ENCODE results near the gene OGDHL. TPM values are rescaled to one million over a fixed set of nuclear protein-coding genes. Genes with fewer than 3 reads are reported as not detected.

OGDHL gene
- total and polyA plus RNA-seq, 2 donors (not counting 3 experiments of a cell fraction or from before 2014, with no cell fraction given): 0.43 to 1.0 TPM

DNA sequence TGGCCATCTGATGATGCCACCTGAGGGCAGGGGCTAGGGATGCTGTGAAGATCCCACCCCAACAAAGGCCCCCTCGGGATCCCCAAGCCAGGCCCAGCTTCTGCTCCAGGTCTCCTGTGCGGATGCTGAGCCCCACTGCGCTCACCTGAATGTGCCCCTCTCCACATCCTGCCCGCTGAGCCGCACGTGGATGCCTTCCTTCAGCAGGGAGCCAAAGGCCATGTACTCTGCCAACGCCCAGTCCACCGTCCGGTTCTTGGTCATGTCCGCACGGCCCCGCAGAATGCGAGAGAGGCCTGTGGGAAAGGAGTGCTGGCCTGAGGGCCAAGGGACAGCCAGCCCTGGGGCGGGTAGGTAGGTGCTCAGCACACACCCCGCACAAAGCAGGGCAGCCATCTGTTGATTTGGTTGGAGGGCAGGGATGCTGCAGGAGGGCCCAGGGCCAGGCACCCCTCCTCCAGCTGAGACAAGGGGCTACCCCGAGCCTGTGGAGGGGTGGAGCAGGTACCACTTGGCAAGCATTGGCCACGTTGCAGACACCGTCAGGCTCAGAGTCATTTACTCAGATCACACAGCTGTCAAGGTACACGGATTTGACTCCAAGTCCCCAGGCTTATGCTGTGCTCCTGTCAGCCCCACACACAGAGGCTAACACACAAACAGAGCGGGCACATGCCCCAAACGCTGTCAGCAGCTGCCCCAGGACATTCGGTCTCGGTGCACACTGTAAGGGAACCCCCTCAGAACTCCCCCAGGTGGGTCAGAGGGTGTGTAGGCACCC is 19.2 kb downstream of the OGDHL start:
- Histone ChIP-seq H3K4me1 (ENCODE audit: control insufficient read depth, extremely low read depth, insufficient read depth, low read length) (no peaks in the 10 kb centered on the region), H3K9ac (replicated peaks; ENCODE audit: extremely low read depth, insufficient read depth, low read length) (no peak overlapping the region), H2AFZ (ENCODE audit: low read depth, low read length) (no peak overlapping the region), H3K9me1 (replicated peaks; ENCODE audit: control insufficient read depth, extremely low read depth, insufficient read depth, low read length) (no peaks in the 10 kb centered on the region), H3K4me3 (replicated peaks in 1 of 3; ENCODE audit: insufficient read depth in 1 of 3, low read depth in 1 of 3, low read length in 3 of 3) (no peak overlapping the region), H3K4me2 (ENCODE audit: insufficient read depth, low read length) (no peak overlapping the region), H3K27ac (ENCODE audit: insufficient read depth, low read depth, low read length) (no peak overlapping the region), H3K36me3 (ENCODE audit: control insufficient read depth in 2 of 2, extremely low read depth in 1 of 2, insufficient read depth in 2 of 2, low read length in 2 of 2) (no peaks in the 10 kb centered on the region), H4K20me1 (replicated peaks; ENCODE audit: control insufficient read depth, extremely low read depth, insufficient read depth, low read length) (no peaks in the 10 kb centered on the region), H3K9me3 (replicated peaks; ENCODE audit: control insufficient read depth, insufficient read depth, low read length) (no peaks in the 10 kb centered on the region), H3K79me2 (ENCODE audit: control insufficient read depth, insufficient read depth, low read length) (no peaks in the 10 kb centered on the region), H3K27me3 (ENCODE audit: control insufficient read depth in 2 of 2, insufficient read depth in 2 of 2, low read length in 2 of 2) (no peaks in the 10 kb centered on the region)
- dilution Hi-C loops (cut with MboI; ENCODE audit: extremely low pct_ligation_motif_present, low sequenced_read_pairs) (no loop called here), intact Hi-C loops (cut with micrococcal nuclease) (no loop called here)
- ChIA-PET POLR2A (no interaction called here), CTCF (no interaction called here)
- no peak for TF ChIP-seq POLR2A (IDR thresholded peaks at IDR 0.05; ENCODE audit: low read depth, low read length)
- no peak for DNase-seq (ENCODE audit: low read depth, low spot score)
- no TSS peak for BruUV-seq (replicated peaks)
- no peak for FAIRE-seq

DNA sequence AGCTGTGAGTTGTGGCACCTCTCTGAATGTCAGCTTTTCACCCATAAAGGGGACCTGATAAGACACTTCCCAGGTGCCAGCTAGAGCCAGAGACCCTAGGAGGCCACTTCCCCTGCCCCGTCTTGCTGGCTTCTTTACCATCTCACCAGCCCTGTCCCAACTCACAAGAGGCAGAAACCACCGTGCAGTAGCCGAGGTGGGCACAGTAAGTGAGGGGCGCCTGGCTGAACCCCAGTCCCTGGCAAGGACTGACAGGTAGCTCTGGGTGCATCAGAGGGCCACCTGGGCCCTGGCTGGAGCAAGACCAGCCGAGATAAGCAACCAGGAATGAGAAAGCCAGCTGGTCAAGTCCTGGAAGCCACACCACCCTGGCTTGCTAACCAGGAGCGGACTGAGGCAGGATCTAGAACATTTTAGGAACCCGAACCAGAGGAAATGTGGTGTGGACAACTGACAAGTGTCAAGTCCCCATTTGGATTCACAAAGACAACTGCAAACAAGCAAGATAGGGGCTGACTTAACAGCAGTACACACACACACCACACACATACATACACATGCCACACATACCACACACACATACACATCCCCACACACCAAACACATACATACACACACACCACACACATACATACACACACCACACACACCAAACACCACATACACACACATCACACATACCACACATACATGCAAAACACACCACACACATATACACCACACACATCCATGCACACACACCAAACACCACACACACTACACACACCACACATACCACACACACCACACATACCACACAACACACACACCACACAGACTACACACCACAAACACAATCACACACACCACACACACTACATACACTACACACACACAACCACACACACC is 20.8 kb downstream of the OGDHL start:
- no peak for DNase-seq (ENCODE audit: low read depth, low spot score)
- Histone ChIP-seq H3K27me3 (ENCODE audit: control insufficient read depth in 2 of 2, insufficient read depth in 2 of 2, low read length in 2 of 2) (no peaks in the 10 kb centered on the region), H3K4me2 (ENCODE audit: insufficient read depth, low read length) (no peak overlapping the region), H3K9me3 (replicated peaks; ENCODE audit: control insufficient read depth, insufficient read depth, low read length) (no peaks in the 10 kb centered on the region), H2AFZ (ENCODE audit: low read depth, low read length) (no peak overlapping the region), H3K27ac (ENCODE audit: insufficient read depth, low read depth, low read length) (no peak overlapping the region), H3K36me3 (ENCODE audit: control insufficient read depth in 2 of 2, extremely low read depth in 1 of 2, insufficient read depth in 2 of 2, low read length in 2 of 2) (no peaks in the 10 kb centered on the region), H3K4me1 (ENCODE audit: control insufficient read depth, extremely low read depth, insufficient read depth, low read length) (no peaks in the 10 kb centered on the region), H3K9me1 (replicated peaks; ENCODE audit: control insufficient read depth, extremely low read depth, insufficient read depth, low read length) (no peaks in the 10 kb centered on the region), H3K4me3 (replicated peaks in 1 of 3; ENCODE audit: insufficient read depth in 1 of 3, low read depth in 1 of 3, low read length in 3 of 3) (no peak overlapping the region), H4K20me1 (replicated peaks; ENCODE audit: control insufficient read depth, extremely low read depth, insufficient read depth, low read length) (no peaks in the 10 kb centered on the region), H3K9ac (replicated peaks; ENCODE audit: extremely low read depth, insufficient read depth, low read length) (no peak overlapping the region), H3K79me2 (ENCODE audit: control insufficient read depth, insufficient read depth, low read length) (no peaks in the 10 kb centered on the region)
- no TSS peak for BruUV-seq (replicated peaks)
- no peak for TF ChIP-seq POLR2AphosphoS5 (IDR thresholded peaks at IDR 0.05; ENCODE audit: insufficient read depth, low read depth, low read length)
- no peak for TF ChIP-seq MYC (IDR thresholded peaks at IDR 0.05; ENCODE audit: low read depth, low read length)
- TF ChIP-seq, protein P1, sequence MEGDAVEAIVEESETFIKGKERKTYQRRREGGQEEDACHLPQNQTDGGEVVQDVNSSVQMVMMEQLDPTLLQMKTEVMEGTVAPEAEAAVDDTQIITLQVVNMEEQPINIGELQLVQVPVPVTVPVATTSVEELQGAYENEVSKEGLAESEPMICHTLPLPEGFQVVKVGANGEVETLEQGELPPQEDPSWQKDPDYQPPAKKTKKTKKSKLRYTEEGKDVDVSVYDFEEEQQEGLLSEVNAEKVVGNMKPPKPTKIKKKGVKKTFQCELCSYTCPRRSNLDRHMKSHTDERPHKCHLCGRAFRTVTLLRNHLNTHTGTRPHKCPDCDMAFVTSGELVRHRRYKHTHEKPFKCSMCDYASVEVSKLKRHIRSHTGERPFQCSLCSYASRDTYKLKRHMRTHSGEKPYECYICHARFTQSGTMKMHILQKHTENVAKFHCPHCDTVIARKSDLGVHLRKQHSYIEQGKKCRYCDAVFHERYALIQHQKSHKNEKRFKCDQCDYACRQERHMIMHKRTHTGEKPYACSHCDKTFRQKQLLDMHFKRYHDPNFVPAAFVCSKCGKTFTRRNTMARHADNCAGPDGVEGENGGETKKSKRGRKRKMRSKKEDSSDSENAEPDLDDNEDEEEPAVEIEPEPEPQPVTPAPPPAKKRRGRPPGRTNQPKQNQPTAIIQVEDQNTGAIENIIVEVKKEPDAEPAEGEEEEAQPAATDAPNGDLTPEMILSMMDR (IDR thresholded peaks at IDR 0.05; ENCODE audit: extremely low read depth in 1 of 2, insufficient read depth in 1 of 2, low read depth in 1 of 2, low read length in 2 of 2): no peak
- no peak for TF ChIP-seq GATA2 (IDR thresholded peaks at IDR 0.05; ENCODE audit: insufficient read depth, insufficient read length, low read depth, low read length)
- no peak for TF ChIP-seq POLR2A (IDR thresholded peaks at IDR 0.05; ENCODE audit: low read depth, low read length)
- no peak for TF ChIP-seq EZH2 (IDR thresholded peaks at IDR 0.05; ENCODE audit: borderline replicate concordance, low read depth, low read length, severe bottlenecking)
- TF ChIP-seq FOS (IDR thresholded peaks at IDR 0.05; ENCODE audit: borderline replicate concordance, insufficient read depth, low read length): no peak
- TF ChIP-seq, protein P2, sequence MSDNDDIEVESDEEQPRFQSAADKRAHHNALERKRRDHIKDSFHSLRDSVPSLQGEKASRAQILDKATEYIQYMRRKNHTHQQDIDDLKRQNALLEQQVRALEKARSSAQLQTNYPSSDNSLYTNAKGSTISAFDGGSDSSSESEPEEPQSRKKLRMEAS (IDR thresholded peaks at IDR 0.05; ENCODE audit: insufficient read depth, insufficient read length): no peak
- no peak for TF ChIP-seq JUN (IDR thresholded peaks at IDR 0.05; ENCODE audit: borderline replicate concordance, insufficient read depth, insufficient read length, low read depth)
- POLR2A ChIA-PET: no interaction called here
- CTCF ChIA-PET: no interaction called here
- FAIRE-seq: no peak
- dilution Hi-C loops (cut with MboI; ENCODE audit: extremely low pct_ligation_motif_present, low sequenced_read_pairs) (no loop called here), intact Hi-C loops (cut with micrococcal nuclease) (no loop called here)
